ENCODE measurements around the gene NLRC5.

GRCh38 chr16:57082664-57083063 lies 93.3 kb downstream of the NLRC5 start:
- TF ChIP-seq CTCF (IDR thresholded peaks at IDR 0.05) (no peak), POLR2A (IDR thresholded peaks at IDR 0.05) (no peak)

Measured in body of pancreas (tissue), 4 donors.